Activated CD4-positive, alpha-beta T cell treated with anti-CD3 and anti-CD28 coated beads, Interleukin-2, amount 50 U/mL, for 24 hours (primary cell): ENCODE data around the gene TRIO.

Experiments used
- DNase-seq, 2 donors: peaks; one replicate each; pipeline ENCODE4 v3.0.0-alpha.2; 2020; ENCODE audit warnings: low read depth in 1 of 2, low spot score in 1 of 2

TRIO gene

GRCh38 chr5:14407051-14407450 lies 263.9 kb downstream of the TRIO start:
- no peak for DNase-seq

DNA sequence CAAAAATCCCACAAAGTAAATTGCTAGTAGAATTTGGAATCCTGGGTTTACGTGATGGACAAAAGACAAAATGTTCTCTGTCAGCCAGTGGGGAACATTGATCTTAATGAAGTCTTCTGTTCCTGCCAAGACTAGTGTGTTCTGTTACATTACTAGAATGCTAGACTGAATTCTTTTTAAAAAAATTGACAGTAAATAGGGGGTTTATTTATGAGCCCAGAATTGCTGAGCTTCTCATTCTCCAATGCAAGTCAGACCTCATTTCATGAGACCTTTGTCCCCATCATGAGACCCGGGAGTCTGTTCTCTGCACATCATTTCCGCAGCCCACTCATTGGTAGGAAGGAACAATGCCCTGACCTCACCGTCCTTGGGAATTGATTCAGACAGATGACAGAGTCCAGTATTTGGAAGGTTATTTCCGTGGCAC lies 264.6 kb downstream of the TRIO start:
- DNase-seq, result no peak

- no peak for DNase-seq
These were observed 265.9 kb downstream of the TRIO start for GRCh38 chr5:14408969-14409586.

DNA sequence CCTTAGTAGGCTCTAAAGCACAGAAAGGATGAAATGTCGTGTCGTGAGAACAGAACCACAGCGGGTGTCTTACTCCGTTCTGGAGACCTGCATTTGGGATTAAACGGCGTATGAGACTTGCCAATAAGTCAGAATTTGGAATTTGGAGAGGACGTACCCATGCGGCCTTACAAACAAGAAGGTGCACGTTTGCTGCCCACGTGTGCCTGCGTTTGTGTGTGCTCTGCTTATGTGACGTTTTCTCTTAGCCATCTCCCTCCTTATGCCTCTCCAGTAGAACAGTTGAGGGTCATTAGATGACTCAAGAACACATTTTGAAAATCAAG lies 266.9 kb downstream of the TRIO start:
- no peak for DNase-seq

DNA sequence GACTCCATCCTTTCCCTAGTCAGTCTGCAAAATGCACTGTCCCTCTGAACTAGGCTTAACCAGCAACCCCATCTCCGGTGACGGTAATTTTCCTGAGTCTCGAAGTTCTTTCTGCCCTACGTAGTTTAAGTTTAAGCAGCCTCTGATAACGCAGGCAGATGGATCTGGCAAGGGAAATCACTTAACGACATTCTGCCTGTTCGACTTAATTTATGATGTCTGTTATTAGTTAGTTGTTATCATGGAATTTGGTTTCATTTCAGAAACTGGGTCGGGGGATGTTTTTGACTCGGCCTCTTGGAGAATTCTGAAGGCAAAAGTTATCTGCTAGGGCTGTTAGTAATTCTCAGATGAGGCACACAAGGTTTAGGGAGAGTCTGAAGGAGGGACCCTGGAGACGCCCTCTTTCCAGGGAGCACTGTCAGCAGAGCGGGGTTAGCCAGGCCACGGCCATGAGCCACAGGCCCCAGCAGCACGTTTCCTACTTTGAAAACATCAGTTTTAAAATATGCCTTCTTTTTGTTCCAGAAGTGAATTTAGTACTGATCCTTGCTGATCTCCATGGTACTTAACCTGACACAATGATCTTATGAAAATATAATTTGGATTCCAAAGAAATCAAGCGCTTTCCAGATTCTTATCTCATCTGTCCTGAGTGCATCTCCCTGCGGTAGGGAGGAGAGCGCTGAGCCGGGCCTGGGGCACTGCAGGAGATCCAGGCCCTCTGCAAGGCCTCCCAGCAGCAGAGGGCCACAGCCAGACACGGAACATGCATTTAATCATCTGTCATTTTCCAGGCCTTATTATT lies 267.5 kb downstream of the TRIO start:
- no peak for DNase-seq

- DNase-seq, result no peak
These were observed 268.1 kb downstream of the TRIO start for GRCh38 chr5:14411216-14411615.

DNA sequence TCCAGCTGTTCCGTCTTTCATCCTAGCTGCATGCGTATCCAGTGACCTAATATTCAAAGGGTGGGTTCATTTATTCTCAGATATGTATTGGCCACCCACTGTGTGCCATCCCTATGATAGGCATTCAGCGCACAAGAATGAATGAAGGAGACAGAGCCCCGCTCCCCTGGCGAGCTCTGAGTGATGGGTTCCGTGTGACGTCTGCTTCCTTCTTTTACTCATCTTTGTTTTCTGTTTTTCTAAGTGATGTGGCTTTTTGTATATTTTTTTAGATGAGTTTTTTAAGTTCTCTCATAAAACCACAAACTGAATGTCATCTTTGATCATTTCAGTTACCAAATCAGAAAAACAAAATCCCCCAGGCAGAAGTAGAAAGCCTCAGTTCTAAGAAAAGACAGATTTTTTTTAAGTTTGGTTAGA lies 270.2 kb downstream of the TRIO start:
- DNase-seq, result no peak

DNA sequence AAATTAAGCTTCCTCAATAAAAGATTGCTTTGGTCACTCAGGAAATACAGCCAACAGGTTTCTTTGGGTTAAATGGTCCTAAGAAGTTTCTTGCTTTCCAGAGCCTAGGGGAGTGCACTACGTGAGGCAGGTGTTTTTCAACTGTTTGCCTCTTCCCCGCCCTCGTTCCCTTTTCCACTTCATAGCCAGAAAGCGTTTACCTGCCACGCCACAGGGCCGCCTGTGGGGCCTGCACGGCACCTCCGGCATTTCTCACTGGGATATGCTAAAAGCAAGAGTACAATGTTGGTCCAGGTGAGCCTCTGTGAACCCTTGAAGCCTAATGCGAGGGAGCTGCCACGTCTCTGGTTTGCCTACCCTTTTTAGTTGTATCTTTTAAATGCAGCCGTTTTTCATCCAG lies 270.9 kb downstream of the TRIO start:
- no peak for DNase-seq

GRCh38 chr5:14414656-14415023 lies 271.5 kb downstream of the TRIO start:
- DNase-seq, result no peak

GRCh38 chr5:14415024-14415697 lies 272.0 kb downstream of the TRIO start:
- DNase-seq, result no peak

DNA sequence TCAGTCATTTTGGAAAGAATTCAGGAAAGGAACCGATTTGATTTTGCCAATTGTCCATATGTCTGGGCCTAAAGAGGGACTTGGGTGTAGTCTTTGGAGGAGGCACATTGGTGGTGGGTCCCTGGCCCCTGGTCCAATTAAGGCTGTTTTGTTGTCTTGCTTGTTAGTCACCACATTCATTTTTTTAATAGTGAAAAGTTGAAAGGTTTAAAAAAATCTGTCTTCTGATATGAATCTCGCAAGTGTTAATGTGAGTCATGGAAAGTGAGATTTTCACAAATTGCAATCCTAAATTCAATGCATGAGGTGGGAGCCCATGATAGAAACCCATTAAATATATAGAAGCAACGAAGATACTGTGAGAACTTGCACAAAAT lies 272.5 kb downstream of the TRIO start:
- DNase-seq, result no peak

- no peak for DNase-seq
These were observed 273.6 kb downstream of the TRIO start for GRCh38 chr5:14416621-14417275.

- no peak for DNase-seq
These were observed 274.2 kb downstream of the TRIO start for GRCh38 chr5:14417276-14417730.

- no peak for DNase-seq
These were observed 274.9 kb downstream of the TRIO start for GRCh38 chr5:14417792-14418765.

DNA sequence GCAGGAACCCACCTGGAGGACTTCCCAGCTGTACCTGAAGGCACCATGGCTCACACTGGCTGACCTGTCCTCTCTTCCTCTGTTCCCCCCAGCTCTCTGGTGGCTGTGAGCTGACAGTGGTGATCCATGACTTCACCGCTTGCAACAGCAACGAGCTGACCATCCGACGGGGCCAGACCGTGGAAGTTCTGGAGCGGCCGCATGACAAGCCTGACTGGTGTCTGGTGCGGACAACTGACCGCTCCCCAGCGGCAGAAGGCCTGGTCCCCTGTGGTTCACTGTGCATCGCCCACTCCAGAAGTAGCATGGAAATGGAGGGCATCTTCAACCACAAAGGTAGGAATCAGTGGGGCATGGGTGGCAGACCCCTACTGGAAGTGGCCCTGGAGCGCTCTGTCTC lies 276.5 kb downstream of the TRIO start:
- DNase-seq, result no peak

DNA sequence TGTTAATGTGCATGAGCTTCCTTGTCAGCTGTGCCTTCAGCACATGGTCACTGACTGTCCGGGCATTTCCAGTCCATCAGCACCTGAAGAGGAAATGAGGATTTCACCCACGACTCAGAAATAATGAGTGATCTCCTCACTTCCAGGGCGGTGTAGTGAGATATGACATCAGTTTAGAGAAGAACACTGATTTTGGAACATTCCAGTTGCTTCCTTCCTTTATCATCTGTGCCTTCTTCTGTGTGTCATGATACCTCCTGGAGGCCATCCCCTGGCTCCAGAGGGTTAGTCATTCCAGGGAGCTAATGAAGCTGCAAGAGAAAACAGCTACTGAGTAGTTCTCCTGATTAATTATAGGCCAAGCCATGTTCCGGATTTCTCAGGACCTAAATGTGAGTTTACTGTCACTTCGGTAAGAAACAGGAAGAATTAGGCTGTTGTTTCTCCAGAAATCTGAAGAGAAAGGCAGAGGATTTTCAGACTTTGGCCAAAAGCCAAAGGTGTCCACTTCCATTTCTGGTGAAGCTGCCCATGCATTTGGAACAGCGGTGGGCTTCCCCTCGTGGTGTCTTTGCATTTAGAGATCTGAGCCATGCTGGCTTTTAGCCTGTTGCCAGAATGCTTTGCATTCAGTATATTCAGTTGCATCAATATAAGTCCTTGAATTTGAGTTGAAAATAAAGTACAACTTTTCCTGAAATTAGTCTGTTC lies 277.1 kb downstream of the TRIO start:
- no peak for DNase-seq

- no peak for DNase-seq
These were observed 278.7 kb downstream of the TRIO start for GRCh38 chr5:14421851-14422250.

- DNase-seq, result no peak
These were observed 281.0 kb downstream of the TRIO start for GRCh38 chr5:14424011-14424685.

DNA sequence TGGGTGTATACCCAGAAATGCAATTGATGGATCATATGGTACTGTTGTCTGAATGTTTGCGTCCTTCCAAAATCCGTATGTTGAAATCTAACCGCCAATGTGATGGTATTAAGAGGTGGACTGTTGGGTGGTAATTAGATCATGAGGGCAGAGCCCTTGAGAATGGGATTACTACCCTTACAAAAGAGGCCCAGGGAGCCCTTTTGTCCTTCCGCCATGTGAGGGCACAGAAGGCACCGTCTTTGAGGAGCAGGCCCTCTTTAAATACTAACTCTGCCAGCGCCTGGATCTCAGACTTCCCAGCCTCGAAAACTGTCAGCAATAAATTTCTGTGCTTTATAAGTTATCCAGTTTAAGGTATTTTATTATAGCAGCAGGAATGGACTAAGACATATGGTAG lies 282.4 kb downstream of the TRIO start:
- no peak for DNase-seq

- DNase-seq, result no peak
These were observed 283.4 kb downstream of the TRIO start for GRCh38 chr5:14426521-14426920.
